H1 (cell line): Measurements from ENCODE around the gene PLA2G4D. TPM values are rescaled to one million over a fixed set of nuclear protein-coding genes. Genes with fewer than 3 reads are reported as not detected.

Experiments used
- CTCF ChIA-PET: fragments of 300-600 bp; sonication (Branson Sonifier 250); formaldehyde crosslinking; loops from one replicate; lab custom pipeline; 2021; ENCODE audit not compliant: partially characterized antibody; lab: Charles Lee
- POLR2A ChIA-PET: fragments of 300-600 bp; sonication (Branson Sonifier 250); formaldehyde crosslinking; loops from one replicate; lab custom pipeline; 2021; ENCODE audit warnings: inconsistent platforms; ENCODE audit not compliant: partially characterized antibody; lab: Charles Lee
- DNase-seq, 2 experiments: peaks; one replicate each; pipeline versions ENCODE4 v3.0.0 to v3.0.0-alpha.2; 2010 to 2022; ENCODE audit warnings: low spot score in 2 of 2, low read depth in 1 of 2, mixed read lengths in 1 of 2
- FAIRE-seq: peaks from 2 replicates; lab custom pipeline; 2011; peaks lifted over from hg19 to GRCh38; lab: Jason Lieb, UNC
- H2AFZ ChIP-seq: 2 replicates; pipeline ENCODE4 v1.8.1; 2012; ENCODE audit warnings: low read length, inconsistent platforms
- H2AK5ac ChIP-seq: 2 replicates; pipeline ENCODE4 v1.6.1; 2013; ENCODE audit warnings: low read depth, low read length
- H2BK120ac ChIP-seq: replicated peaks from 2 replicates; pipeline ENCODE3; 2013; ENCODE audit warnings: low read depth, low read length, inconsistent platforms
- H2BK12ac ChIP-seq: 2 replicates; pipeline ENCODE4 v1.6.1; 2013; ENCODE audit warnings: low read depth, low read length
- H2BK15ac ChIP-seq: 2 replicates; pipeline ENCODE4 v1.6.1; 2013; ENCODE audit warnings: low read length
- H2BK20ac ChIP-seq: 2 replicates; pipeline ENCODE4 v1.6.1; 2013; ENCODE audit warnings: low read length
- H2BK5ac ChIP-seq: 2 replicates; pipeline ENCODE4 v1.6.1; 2013; ENCODE audit warnings: low read depth, low read length
- H3K14ac ChIP-seq: 2 replicates; pipeline ENCODE4 v1.6.1; 2013; ENCODE audit warnings: inconsistent platforms; ENCODE audit not compliant: insufficient read length
- H3K18ac ChIP-seq: 2 replicates; pipeline ENCODE4 v1.6.1; 2013; ENCODE audit warnings: low read length; ENCODE audit errors: extremely low read depth
- H3K23ac ChIP-seq: 2 replicates; pipeline ENCODE4 v1.6.1; 2013; ENCODE audit warnings: inconsistent platforms; ENCODE audit not compliant: insufficient read length
- H3K23me2 ChIP-seq: 2 replicates; pipeline ENCODE4 v1.6.1; 2013; ENCODE audit warnings: low read depth, low read length
- H3K27ac ChIP-seq: 2 replicates; pipeline ENCODE4 v1.6.1; 2011; ENCODE audit warnings: low read depth, low read length, inconsistent platforms
- H3K27me3 ChIP-seq, 4 experiments: replicated peaks in 1 of 4; 1 replicate in 1 of 4; 2 replicates in 3 of 4; pipeline versions ENCODE4 v1.6.1 to v1.8.1; 2011 to 2013; ENCODE audit warnings: low read length in 3 of 4, mild to moderate bottlenecking in 3 of 4, inconsistent platforms in 2 of 4, mixed read lengths in 2 of 4, moderate library complexity in 1 of 4; ENCODE audit not compliant: control insufficient read depth in 3 of 4, insufficient read depth in 3 of 4; ENCODE audit errors: extremely low read depth in 1 of 4
- H3K36me3 ChIP-seq, 4 experiments: 2 replicates each; pipeline versions ENCODE4 v1.6.1 to v1.8.1; 2011 to 2013; ENCODE audit warnings: mild to moderate bottlenecking in 4 of 4, low read length in 3 of 4, moderate library complexity in 2 of 4, control low read depth in 1 of 4, inconsistent platforms in 1 of 4; ENCODE audit not compliant: insufficient read depth in 4 of 4, control insufficient read depth in 2 of 4
- H3K4ac ChIP-seq: replicated peaks from 2 replicates; pipeline ENCODE3; 2013; ENCODE audit warnings: low read length, low read depth, mixed read lengths, inconsistent platforms; ENCODE audit not compliant: insufficient read length
- H3K4me1 ChIP-seq, 4 experiments: replicated peaks in 1 of 4; 1 replicate in 1 of 4; 2 replicates in 3 of 4; pipeline versions ENCODE4 v1.6.1 to v1.8.1; 2011 to 2013; ENCODE audit warnings: low read length in 3 of 4, inconsistent platforms in 2 of 4, mixed read lengths in 1 of 4; ENCODE audit not compliant: insufficient read depth in 4 of 4, control insufficient read depth in 3 of 4
- H3K4me2 ChIP-seq, 2 experiments: 2 replicates each; pipeline versions ENCODE4 v1.6.1 to v1.8.1; 2011 to 2013; ENCODE audit warnings: low read depth in 2 of 2, low read length in 2 of 2, control low read depth in 1 of 2, inconsistent platforms in 1 of 2, mild to moderate bottlenecking in 1 of 2; ENCODE audit not compliant: insufficient read depth in 1 of 2
- H3K4me3 ChIP-seq, 4 experiments: fragments of 200-600, 300-600 bp in 1 of 4; sonication (generic), shearing (Covaris generic), sonication (Bioruptor Twin) in 1 of 4; 2 replicates each; pipeline versions ENCODE4 v1.5.1 to v1.8.1; 2011 to 2016; ENCODE audit warnings: low read length in 4 of 4, low read depth in 3 of 4, control low read depth in 2 of 4, inconsistent platforms in 2 of 4, mild to moderate bottlenecking in 2 of 4, mixed read lengths in 1 of 4, moderate library complexity in 1 of 4; ENCODE audit not compliant: insufficient read depth in 2 of 4; ENCODE audit errors: extremely low read depth in 1 of 4
- H3K56ac ChIP-seq: replicated peaks from 2 replicates; pipeline ENCODE3; 2013; ENCODE audit warnings: low read depth, mild to moderate bottlenecking, mixed read lengths, low read length, inconsistent platforms; ENCODE audit not compliant: insufficient read length
- H3K79me1 ChIP-seq: 2 replicates; pipeline ENCODE4 v1.6.1; 2013; ENCODE audit warnings: low read depth, low read length, control low read depth
- H3K79me2 ChIP-seq, 2 experiments: 2 replicates each; pipeline versions ENCODE4 v1.6.1 to v1.8.1; 2012 to 2013; ENCODE audit warnings: low read length in 2 of 2, mild to moderate bottlenecking in 2 of 2, inconsistent platforms in 1 of 2; ENCODE audit not compliant: insufficient read depth in 2 of 2, control insufficient read depth in 1 of 2
- H3K9ac ChIP-seq, 4 experiments: replicated peaks in 1 of 4; 1 replicate in 1 of 4; 2 replicates in 3 of 4; pipeline versions ENCODE4 v1.6.1 to v1.8.1; 2011 to 2013; ENCODE audit warnings: low read depth in 3 of 4, low read length in 3 of 4, control low read depth in 2 of 4, mild to moderate bottlenecking in 2 of 4, moderate library complexity in 2 of 4, inconsistent platforms in 1 of 4; ENCODE audit errors: extremely low read depth in 1 of 4
- H3K9me3 ChIP-seq, 2 experiments: 2 replicates each; pipeline versions ENCODE4 v1.6.1 to v1.8.1; 2012 to 2013; ENCODE audit warnings: mild to moderate bottlenecking in 2 of 2, moderate library complexity in 2 of 2, control low read depth in 1 of 2, inconsistent platforms in 1 of 2, low read depth in 1 of 2, low read length in 1 of 2, mixed read lengths in 1 of 2; ENCODE audit not compliant: insufficient read depth in 2 of 2
- H4K20me1 ChIP-seq, 2 experiments: replicated peaks in 1 of 2; 2 replicates each; pipeline versions ENCODE3 to v1.8.1; 2011 to 2013; ENCODE audit warnings: inconsistent platforms in 2 of 2, low read length in 2 of 2, mild to moderate bottlenecking in 1 of 2; ENCODE audit not compliant: insufficient read depth in 2 of 2, control insufficient read depth in 1 of 2
- H4K5ac ChIP-seq: 2 replicates; pipeline ENCODE4 v1.6.1; 2013; ENCODE audit warnings: low read length, low read depth, mixed read lengths, inconsistent platforms; ENCODE audit not compliant: insufficient read length
- H4K8ac ChIP-seq: 2 replicates; pipeline ENCODE4 v1.8.0; 2013; ENCODE audit warnings: mild to moderate bottlenecking, moderate library complexity, low read length, inconsistent platforms; ENCODE audit not compliant: insufficient read depth; ENCODE audit errors: extremely low read depth
- H4K91ac ChIP-seq: replicated peaks from 2 replicates; pipeline ENCODE3; 2013; ENCODE audit warnings: low read length, mixed read lengths, inconsistent platforms; ENCODE audit not compliant: insufficient read length
- CHD1 ChIP-seq: IDR thresholded peaks from 2 replicates; pipeline ENCODE4 v1.6.1; 2012; ENCODE audit warnings: low read depth, low read length, improper control_type of control experiment
- CHD2 ChIP-seq: IDR thresholded peaks from 2 replicates; pipeline ENCODE4 v1.6.1; 2012; ENCODE audit warnings: low read length, improper control_type of control experiment
- RAD21 ChIP-seq, 2 experiments: IDR thresholded peaks in 1 of 2; conservative IDR thresholded peaks in 1 of 2; 2 replicates each; pipeline ENCODE4 v1.6.1; 2011; ENCODE audit warnings: low read depth in 2 of 2, low read length in 2 of 2, improper control_type of control experiment in 1 of 2, inconsistent platforms in 1 of 2, mild to moderate bottlenecking in 1 of 2, moderate library complexity in 1 of 2
- WGBS, 2 experiments: shearing (Covaris generic) in 1 of 2; methylation state at CpG; one replicate each; pipeline versions ENCODE4 v1.1.6 to v1.1.7; 2013 to 2015; ENCODE audit warnings: low lambda C conversion rate in 2 of 2, mixed read lengths in 2 of 2, inconsistent platforms in 1 of 2, low coverage in 1 of 2, missing lambda C conversion rate in 1 of 2; ENCODE audit not compliant: insufficient replicate concordance in 2 of 2, insufficient coverage in 1 of 2, insufficient read length in 1 of 2; ENCODE audit errors: extremely low coverage in 1 of 2, missing lambda C conversion rate in 1 of 2; 5-methylcytosine and 5-hydroxymethylcytosine counted together
- long read RNA-seq, 2 experiments: library from RNA in 1 of 2; library from capped mRNA in 1 of 2; stranded (forward); transcript quantifications; one replicate each; pipeline ENCODE4 v2.0.0, GENCODE V29; 2021; ENCODE audit warnings: inconsistent platforms in 1 of 2
- polyA minus RNA-seq, 3 experiments: library from RNA; depleted of rRNA, polyadenylated mRNA; stranded (reverse); fragments of >200 nt; gene quantifications; 1 replicate in 2 of 3; 2 replicates in 1 of 3; pipeline ENCODE4 v1.2.3, GENCODE V29; 2011
- polyA plus RNA-seq, 7 experiments: library from polyadenylated mRNA; depleted of rRNA in 3 of 7; stranded (reverse) in 5 of 7; unstranded in 2 of 7; fragments of >200 nt in 5 of 7; fragments of 200-250 nt in 2 of 7; gene quantifications; 1 replicate in 5 of 7; 2 replicates in 1 of 7; 4 replicates in 1 of 7; pipeline versions ENCODE4 v1.2.1 to v1.2.3, GENCODE V29; 2011 to 2013; ENCODE audit warnings: missing spikeins in 2 of 7, mixed read lengths in 2 of 7
- total RNA-seq: library from RNA; stranded (reverse); fragmentation: NEBNext Ultra II Directional; extraction: Animal tissue kit (Norgen Biotek cat#: 25700); gene quantifications from 2 replicates; pipeline ENCODE4 v1.2.1, GENCODE V29; 2021

PLA2G4D gene, protein sequence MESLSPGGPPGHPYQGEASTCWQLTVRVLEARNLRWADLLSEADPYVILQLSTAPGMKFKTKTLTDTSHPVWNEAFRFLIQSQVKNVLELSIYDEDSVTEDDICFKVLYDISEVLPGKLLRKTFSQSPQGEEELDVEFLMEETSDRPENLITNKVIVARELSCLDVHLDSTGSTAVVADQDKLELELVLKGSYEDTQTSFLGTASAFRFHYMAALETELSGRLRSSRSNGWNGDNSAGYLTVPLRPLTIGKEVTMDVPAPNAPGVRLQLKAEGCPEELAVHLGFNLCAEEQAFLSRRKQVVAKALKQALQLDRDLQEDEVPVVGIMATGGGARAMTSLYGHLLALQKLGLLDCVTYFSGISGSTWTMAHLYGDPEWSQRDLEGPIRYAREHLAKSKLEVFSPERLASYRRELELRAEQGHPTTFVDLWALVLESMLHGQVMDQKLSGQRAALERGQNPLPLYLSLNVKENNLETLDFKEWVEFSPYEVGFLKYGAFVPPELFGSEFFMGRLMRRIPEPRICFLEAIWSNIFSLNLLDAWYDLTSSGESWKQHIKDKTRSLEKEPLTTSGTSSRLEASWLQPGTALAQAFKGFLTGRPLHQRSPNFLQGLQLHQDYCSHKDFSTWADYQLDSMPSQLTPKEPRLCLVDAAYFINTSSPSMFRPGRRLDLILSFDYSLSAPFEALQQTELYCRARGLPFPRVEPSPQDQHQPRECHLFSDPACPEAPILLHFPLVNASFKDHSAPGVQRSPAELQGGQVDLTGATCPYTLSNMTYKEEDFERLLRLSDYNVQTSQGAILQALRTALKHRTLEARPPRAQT
- 0.07 and 0.33 TPM in 2 replicates for total RNA-seq
- polyA plus RNA-seq (2011; rRNA removed) = 0.18 and 0.20 TPM in 2 replicates
- polyA plus RNA-seq (2011; cell fraction: cytosol; rRNA removed) = 0.14 TPM
- 0.67 TPM for polyA plus RNA-seq (2011; cell fraction: nucleus; rRNA removed)
- 0.06 to 0.13 TPM (median 0.09 TPM) in 3 of 4 replicates, not detected in the other for polyA plus RNA-seq (2012, experiment 1 of 2)
- 0.09 TPM for polyA plus RNA-seq (2012, experiment 2 of 2)
- polyA plus RNA-seq (2013, experiment 1 of 2) = 0.10 TPM
- polyA plus RNA-seq (2013, experiment 2 of 2) = 0.06 TPM
- polyA minus RNA-seq (2011; rRNA and poly(A)+ RNA removed) = 0.22 TPM in 1 of 2 replicates, not detected in the other
- not detected for polyA minus RNA-seq (2011; cell fraction: cytosol; rRNA and poly(A)+ RNA removed)
- 0.30 TPM for polyA minus RNA-seq (2011; cell fraction: nucleus; rRNA and poly(A)+ RNA removed)
- long read RNA-seq, experiment 1 = 0 reads
- long read RNA-seq, experiment 2 = 0 reads

DNA sequence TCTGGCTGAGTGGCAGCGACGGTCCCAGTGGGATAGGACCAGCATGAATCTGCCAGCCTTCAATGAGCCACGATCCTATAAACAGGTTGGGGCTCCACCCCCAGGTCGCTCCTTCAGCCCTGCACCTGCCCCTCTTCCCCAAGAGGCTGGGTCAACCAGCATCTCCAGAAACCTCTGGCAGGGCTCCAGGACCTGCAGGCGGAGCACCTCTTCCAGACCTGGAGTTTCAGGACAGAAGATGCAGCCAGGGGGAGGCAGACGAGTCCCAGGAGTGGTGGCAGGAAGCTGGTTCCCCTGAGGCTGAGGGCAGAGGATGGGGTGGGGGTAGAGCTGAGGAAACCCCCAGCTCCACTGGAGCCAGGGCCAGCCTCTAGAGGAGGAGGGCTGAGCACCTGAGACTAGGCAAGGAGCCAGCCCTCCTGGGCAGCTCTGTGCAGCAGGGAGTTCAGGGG, at the start of gene PLA2G4D:
TSS of gene PLA2G4D (minus strand) at position 51 of the 452 bp plus-strand sequence. CDS start 103 bp downstream, outside the sequence.
- no peak for DNase-seq
- H3K79me1 ChIP-seq = no peaks in the 10 kb centered on the region
- H3K36me3 ChIP-seq = no peaks in the 10 kb centered on the region; a peak in 1 of 8 replicates
- no peak within 1 kb of the TSS for H2BK20ac ChIP-seq
- ChIA-PET CTCF (interaction anchor here (1.1 to 7.3 kb wide), 8 partner anchors 10 to 44 kb away, joined by 3 to 63 read pairs (median 7); no protein-coding TSS in a partner anchor), POLR2A (no interaction called here)
- H3K4me3 ChIP-seq = no peak within 1 kb of the TSS
- H3K4me1 ChIP-seq = peaks cover 0 to 5% (median 2%) of the 10 kb centered on the region in 4 experiments; a peak in 4 of 7 replicates
- H3K4me2 ChIP-seq = no peak within 1 kb of the TSS
- H3K14ac ChIP-seq = no peak within 1 kb of the TSS
- peak within 1 kb of the TSS; percentile 19; the same call in 1 of the 2 replicates for H3K18ac ChIP-seq
- no peaks in the 10 kb centered on the region; a peak in 1 of 7 replicates for H3K27me3 ChIP-seq
- H2BK5ac ChIP-seq = peak within 1 kb of the TSS; percentile 30; the same call in 1 of the 2 replicates
- H4K20me1 ChIP-seq = no peaks in the 10 kb centered on the region
- no peak within 1 kb of the TSS for H2BK120ac ChIP-seq
- no peaks in the 10 kb centered on the region; the same call in 1 of the 2 replicates for H3K23me2 ChIP-seq
- H2BK12ac ChIP-seq = no peak within 1 kb of the TSS
- peak within 1 kb of the TSS; percentile 11; the same call in 1 of the 2 replicates for H4K8ac ChIP-seq
- WGBS, 2 experiments = 92% methylated on average over 6 of the region's 6 CpGs; no CpG with 5 or more reads in 1 of the 2 experiments
- no peak for FAIRE-seq
- H3K9me3 ChIP-seq = no peaks in the 10 kb centered on the region
- H3K4ac ChIP-seq = peak within 1 kb of the TSS; percentile 53
- no peak within 1 kb of the TSS for H4K91ac ChIP-seq
- H2AK5ac ChIP-seq = no peak within 1 kb of the TSS
- no peak within 1 kb of the TSS for H4K5ac ChIP-seq
- H2BK15ac ChIP-seq = no peak within 1 kb of the TSS
- H3K79me2 ChIP-seq = no peaks in the 10 kb centered on the region
- H3K56ac ChIP-seq = no peak within 1 kb of the TSS
- no peak within 1 kb of the TSS for H3K9ac ChIP-seq
- no peak within 1 kb of the TSS for H2AFZ ChIP-seq
- H3K27ac ChIP-seq = no peak within 1 kb of the TSS
- H3K23ac ChIP-seq = no peak within 1 kb of the TSS
- no peak for TF ChIP-seq CHD1
- TF ChIP-seq CHD2 = no peak
- no peak; a peak in 1 of 4 replicates for TF ChIP-seq RAD21 (IDR thresholded peaks at IDR 0.05 in 1 of 2, conservative IDR thresholded peaks at IDR 0.05 in 1 of 2; ENCODE audit: low read depth in 2 of 2, low read length in 2 of 2)
